ENCODE results near the gene NSUN4. TPM values are rescaled to one million over a fixed set of nuclear protein-coding genes. Genes with fewer than 3 reads are reported as not detected.
A peak's percentile ranks its signal among the peaks of the same experiment; 100 is the strongest.

NSUN4 gene
- total and polyA plus RNA-seq, 2 of the 13 experiments (the other 11 are each of a cell fraction or from before 2014, with no cell fraction given), result 21.5 to 23.5 TPM

- no peak for TF ChIP-seq ARID3A (IDR thresholded peaks at IDR 0.05; ENCODE audit: low read depth, low read length)
- TF ChIP-seq CREBL2 (CRISPR knock-in tag; IDR thresholded peaks at IDR 0.05; ENCODE audit: borderline replicate concordance), result no peak
- TF ChIP-seq FOXO1 (CRISPR knock-in tag; IDR thresholded peaks at IDR 0.05), result 0 out of 2 replicates have a peak, but pooled peaks have one; percentile 30
- no peak for TF ChIP-seq RNF2 (conservative IDR thresholded peaks at IDR 0.05; ENCODE audit: low read depth)
- TF ChIP-seq ZNF503 (CRISPR knock-in tag; IDR thresholded peaks at IDR 0.05), result no peak
- no peak for TF ChIP-seq ZKSCAN5 (CRISPR knock-in tag; IDR thresholded peaks at IDR 0.05)
- TF ChIP-seq RORA (CRISPR knock-in tag; IDR thresholded peaks at IDR 0.05), result no peak
- TF ChIP-seq ZNF780A (CRISPR knock-in tag; IDR thresholded peaks at IDR 0.05), result no peak
- TF ChIP-seq NR3C1 (CRISPR knock-in tag; IDR thresholded peaks at IDR 0.05), result no peak
- TF ChIP-seq ZBTB44 (CRISPR knock-in tag; IDR thresholded peaks at IDR 0.05), result no peak
- no peak for TF ChIP-seq NFE2L2 (IDR thresholded peaks at IDR 0.05; ENCODE audit: low read length)
- no peak for TF ChIP-seq NCOR1 (IDR thresholded peaks at IDR 0.05; ENCODE audit: borderline replicate concordance, low read length)
- no peak for TF ChIP-seq ZSCAN22 (CRISPR knock-in tag; IDR thresholded peaks at IDR 0.05)
- no peak for TF ChIP-seq ZNF264 (CRISPR knock-in tag; IDR thresholded peaks at IDR 0.05)
- no peak for TF ChIP-seq ZC3H13 (CRISPR knock-in tag; IDR thresholded peaks at IDR 0.05)
- no peak for TF ChIP-seq POLR2A (IDR thresholded peaks at IDR 0.05; ENCODE audit: insufficient read depth in 1 of 2, low read depth in 2 of 2, low read length in 2 of 2)
- no peak for TF ChIP-seq NR1H2 (CRISPR knock-in tag; IDR thresholded peaks at IDR 0.05; ENCODE audit: borderline replicate concordance, low read depth)
- no peak for TF ChIP-seq SRSF9 (IDR thresholded peaks at IDR 0.05; ENCODE audit: borderline replicate concordance, insufficient read depth, low read depth, low read length, poor library complexity, severe bottlenecking)
- TF ChIP-seq ZNF230 (CRISPR knock-in tag; IDR thresholded peaks at IDR 0.05), result 0 out of 2 replicates have a peak, but pooled peaks have one; percentile 32
- peak; percentile 55; the same call in 1 of the 2 replicates for TF ChIP-seq POGZ (CRISPR knock-in tag; IDR thresholded peaks at IDR 0.05)
- no peak for TF ChIP-seq GPN1 (CRISPR knock-in tag; IDR thresholded peaks at IDR 0.05; ENCODE audit: borderline replicate concordance)
- no peak for TF ChIP-seq TBL1XR1 (IDR thresholded peaks at IDR 0.05; ENCODE audit: borderline replicate concordance, low read length, partially characterized antibody)
- 0 out of 2 replicates have a peak, but pooled peaks have one; percentile 40 for TF ChIP-seq SRY (CRISPR knock-in tag; IDR thresholded peaks at IDR 0.05)
- TF ChIP-seq RXRA (CRISPR knock-in tag; IDR thresholded peaks at IDR 0.05), result peak; percentile 76; the same call in 1 of the 2 replicates
Measured at GRCh38 chr1:46401964-46402626, 61.5 kb downstream of the NSUN4 start (continued).

All from HepG2 (cell line).